NCI-H226 (cell line): Measurements from ENCODE around the gene ACAP3.
"Not testable (repeated sequence)": the region's sequence is repeated elsewhere in the genome, so short reads cannot be mapped to it uniquely, and the experiment has no call there.

Source experiments
- DNase-seq: peaks from one replicate; pipeline ENCODE4 v3.0.0-alpha.2; 2015

ACAP3 gene

DNA sequence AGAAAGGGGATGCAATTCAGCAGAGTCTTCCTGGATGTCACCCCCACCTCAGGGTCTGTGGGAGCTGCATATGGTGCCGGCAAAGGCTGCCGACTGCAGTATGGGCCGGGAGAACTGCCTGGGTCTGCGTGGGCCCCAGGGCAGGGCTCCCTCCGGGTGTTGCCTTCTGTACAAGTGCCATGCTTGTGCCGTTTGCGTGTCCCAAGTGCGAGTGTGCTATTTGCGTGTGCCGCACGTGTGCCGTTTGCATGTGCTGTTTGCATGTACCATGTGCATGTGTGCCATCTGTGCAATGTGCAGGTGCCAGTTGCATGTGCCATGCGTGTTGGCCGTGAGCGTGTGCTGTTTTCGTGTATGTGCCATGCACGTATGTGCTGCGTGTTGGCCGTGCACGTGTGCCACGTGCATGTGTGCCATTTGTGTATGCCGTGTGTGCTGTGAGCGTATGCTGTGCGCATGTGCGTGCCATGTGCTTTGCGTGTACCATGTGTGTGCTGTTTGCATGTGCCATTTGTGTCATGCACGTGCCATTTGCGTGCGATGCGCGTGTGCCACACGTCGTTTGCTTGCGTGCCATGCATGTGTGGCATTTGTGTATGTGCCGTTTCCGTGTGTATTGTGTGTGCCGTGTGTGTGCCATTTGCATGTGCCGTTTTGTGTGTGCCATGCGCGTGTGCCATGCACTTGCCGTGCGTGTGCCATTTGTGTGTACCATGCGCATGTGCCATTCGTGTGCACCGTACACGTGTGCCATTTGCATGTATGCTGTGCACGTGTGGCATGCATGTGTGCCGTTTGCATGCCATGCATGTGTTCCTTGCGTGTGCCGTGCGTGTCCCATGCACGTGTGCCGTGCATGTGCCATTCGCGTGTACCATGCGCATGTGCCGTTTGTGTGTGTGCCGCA lies 21.8 kb upstream of the ACAP3 start:
- DNase-seq = no peak

DNA sequence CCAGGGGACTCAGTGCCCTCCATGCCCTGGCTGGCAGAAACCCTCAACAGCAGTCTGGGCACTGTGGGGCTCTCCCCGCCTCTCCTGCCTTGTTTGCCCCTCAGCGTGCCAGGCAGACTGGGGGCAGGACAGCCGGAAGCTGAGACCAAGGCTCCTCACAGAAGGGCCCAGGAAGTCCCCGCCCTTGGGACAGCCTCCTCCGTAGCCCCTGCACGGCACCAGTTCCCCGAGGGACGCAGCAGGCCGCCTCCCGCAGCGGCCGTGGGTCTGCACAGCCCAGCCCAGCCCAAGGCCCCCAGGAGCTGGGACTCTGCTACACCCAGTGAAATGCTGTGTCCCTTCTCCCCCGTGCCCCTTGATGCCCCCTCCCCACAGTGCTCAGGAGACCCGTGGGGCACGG lies 20.5 kb upstream of the ACAP3 start:
- no peak for DNase-seq

DNA sequence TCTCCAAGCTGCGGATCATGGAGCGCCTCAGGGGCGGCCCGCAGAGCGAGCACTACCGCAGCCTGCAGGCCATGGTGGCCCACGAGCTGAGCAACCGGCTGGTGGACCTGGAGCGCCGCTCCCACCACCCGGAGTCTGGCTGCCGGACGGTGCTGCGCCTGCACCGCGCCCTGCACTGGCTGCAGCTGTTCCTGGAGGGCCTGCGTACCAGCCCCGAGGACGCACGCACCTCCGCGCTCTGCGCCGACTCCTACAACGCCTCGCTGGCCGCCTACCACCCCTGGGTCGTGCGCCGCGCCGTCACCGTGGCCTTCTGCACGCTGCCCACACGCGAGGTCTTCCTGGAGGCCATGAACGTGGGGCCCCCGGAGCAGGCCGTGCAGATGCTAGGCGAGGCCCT lies 19.6 kb upstream of the ACAP3 start:
- DNase-seq = no peak

DNA sequence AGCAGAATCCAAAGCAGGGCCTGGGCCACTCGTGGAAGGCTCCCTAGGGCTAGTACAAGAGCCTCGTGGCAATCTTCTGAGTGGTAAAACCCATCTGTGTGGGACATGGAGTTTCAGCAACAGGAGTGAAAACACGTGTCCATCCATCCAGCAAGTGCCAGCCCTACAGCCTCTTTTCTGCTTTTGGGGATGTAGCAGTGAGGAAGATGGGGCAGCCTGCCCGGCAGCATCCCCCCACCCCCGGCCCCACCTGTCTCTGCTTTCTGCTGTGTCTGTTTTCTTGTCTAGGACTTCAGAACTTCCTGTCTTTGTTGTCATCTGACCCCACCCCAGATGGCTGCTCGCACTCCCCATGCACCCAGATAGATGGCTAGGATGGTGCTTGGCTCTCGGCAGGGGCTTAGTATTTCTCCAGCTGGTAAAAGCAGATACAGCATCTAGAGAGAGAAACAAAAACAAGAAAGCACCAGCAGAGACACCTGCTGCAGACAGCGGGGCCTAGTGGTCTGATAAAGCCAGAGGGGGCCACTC lies 18.4 kb upstream of the ACAP3 start:
- DNase-seq = no peak

DNA sequence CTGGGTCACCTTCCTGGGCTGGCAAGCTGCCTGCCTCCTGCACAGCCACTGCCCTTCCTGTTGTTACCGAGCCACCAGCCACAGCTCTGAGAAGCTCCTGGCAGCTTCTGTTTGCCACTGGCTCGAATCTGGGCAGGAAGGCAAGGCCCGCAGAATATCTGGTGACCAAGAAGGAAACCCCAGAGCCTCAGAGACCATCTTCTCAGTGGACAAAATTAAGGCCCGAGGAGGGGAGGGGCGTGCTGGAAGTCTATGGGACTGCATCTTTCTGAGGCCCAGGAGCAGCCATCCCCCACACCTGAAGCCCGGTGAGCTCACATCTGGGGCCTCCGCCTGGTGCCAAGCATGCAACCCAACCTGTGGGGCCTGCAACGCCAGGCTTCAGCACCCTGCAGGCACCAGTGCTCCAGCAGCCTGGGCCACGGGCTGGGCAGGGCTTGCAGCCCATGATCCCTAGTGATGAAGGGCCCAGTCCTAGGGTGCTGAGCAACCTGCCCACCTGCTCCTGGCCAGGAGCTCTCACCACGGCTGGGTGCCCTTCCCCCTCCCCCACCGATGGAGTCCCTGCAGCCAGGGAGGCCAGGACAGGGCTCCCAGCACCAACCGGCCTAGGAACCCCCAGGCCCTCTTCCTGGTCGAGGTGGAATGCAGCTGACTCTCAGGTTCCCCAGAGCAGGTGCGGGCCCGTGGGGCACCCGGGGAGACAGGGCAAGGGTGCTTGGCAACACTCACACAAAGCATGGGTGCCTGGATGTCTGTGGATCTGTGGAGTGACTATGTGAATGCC lies 17.8 kb upstream of the ACAP3 start:
- no peak for DNase-seq

DNA sequence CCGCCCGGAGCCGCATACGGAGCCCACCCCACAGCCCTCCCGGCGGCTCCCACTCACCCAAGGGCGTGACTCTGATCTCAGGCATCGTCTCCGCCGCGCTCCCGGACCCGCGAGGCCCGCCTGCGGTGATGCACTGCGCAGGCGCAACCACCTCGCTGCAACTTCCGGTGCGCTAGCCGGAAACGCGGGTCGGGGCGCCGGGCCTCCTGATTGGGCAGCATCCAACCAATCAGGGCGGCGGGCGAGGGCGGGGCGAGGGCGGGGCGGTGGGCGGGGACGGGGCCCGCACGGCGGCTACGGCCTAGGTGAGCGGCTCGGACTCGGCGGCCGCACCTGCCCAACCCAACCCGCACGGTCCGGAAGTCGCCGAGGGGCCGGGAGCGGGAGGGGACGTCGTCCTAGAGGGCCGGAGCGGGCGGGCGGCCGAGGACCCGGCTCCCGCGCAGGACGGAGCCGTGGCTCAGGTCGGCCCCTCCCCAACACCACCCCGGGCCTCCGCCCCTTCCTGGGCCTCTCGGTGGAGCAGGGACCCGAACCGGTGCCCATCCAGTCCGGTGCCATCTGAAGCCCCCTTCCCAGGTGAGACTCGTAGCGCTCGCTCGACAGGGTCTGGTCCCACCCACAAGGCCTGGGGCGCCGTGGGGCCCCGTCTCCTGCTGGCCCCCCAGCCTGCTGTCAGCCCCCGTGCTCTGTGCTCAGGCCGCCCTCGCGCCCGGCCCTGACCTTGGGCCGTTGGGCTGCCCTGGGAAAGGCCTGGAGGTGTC lies 17.0 kb upstream of the ACAP3 start, which contains the start of the genes CPTP and INTS11:
TSS of gene CPTP (plus strand) at position 279 of the 764 bp plus-strand sequence. CDS start 2,109 bp downstream, outside the sequence.
TSS of gene INTS11 (minus strand) at position 137 of the 764 bp plus-strand sequence. CDS start at position 85, 52 bp downstream.
- DNase-seq = peak; percentile 83

DNA sequence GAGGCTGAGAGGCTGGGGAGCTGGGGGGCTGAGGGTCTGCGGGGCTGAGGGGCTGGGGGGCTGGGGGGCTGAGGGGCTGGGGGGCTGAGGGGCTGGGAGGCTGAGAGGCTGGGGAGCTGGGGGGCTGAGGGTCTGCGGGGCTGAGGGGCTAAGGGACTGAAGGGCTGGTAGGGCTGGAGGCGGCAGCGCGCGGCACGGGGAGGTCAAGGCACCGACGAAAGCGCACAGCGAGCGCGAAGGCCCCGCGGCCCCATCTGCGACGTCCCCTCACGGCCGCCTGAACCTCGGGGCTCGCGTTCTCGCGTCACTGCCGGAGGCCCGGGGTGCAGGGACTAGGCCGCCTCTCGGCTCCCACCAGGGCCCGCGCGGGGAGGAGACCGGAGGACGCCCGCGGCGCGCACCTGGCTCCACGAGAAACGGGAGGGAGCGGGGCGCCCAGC lies 16.4 kb upstream of the ACAP3 start:
- DNase-seq = no peak

DNA sequence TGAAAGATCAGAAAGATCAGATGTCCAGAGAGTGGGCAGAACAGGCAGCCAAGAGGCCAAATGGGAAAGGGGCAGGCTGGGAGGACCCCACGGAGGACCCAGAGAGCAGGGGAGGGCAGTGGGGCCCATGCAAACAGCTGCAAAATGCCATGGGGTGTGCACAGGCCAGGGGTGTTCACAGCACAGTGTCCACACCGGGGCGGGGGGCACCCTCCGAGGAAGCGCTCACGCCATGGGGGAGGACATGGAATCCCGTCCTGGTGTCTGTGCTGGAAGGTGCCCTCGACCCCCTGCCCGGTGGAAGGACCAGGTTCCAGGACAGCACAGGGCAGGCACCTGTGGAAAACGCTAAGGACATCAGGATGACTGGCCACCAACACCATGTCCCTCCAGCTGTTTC lies 15.2 kb upstream of the ACAP3 start:
- no peak for DNase-seq

DNA sequence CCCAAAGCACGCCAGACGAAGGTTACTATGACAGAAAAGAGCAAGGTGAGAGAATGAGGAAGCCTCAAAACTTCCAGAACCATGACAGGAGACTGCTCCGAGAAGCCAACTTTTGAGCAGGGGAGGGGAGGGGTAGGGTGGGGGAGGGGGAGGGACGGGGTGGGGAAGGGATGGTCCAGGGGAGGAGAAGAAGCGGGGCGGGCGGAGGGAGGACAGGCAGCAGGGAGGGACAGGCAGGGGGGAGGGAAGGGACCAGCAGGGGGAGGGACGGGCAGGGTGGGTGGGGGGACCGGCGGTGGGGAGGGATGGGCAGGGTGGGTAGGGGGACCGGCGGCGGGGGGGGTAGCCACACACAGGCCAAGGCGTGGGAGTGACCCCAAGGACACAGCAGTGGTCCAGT lies 14.7 kb upstream of the ACAP3 start:
- no peak for DNase-seq

DNA sequence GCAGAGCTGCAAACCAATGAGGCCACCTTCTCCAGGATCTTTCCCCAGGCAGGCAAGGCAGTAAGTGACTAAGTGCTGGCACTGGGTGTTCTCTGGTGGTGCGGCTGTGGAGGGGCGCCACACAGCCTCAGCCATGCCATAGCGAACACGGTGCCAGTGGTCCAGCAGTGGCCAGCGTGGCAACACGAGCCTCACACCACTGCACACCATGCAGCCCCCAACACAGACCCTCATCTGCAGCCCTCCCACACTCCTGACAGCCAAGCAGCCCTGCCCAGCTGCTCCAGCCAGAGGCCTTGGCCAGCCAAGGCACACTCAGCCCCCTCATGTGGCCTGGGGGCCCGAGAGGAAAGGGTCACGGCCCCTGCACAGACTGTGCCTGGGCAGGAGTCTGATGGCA lies 13.7 kb upstream of the ACAP3 start:
- no peak for DNase-seq

DNA sequence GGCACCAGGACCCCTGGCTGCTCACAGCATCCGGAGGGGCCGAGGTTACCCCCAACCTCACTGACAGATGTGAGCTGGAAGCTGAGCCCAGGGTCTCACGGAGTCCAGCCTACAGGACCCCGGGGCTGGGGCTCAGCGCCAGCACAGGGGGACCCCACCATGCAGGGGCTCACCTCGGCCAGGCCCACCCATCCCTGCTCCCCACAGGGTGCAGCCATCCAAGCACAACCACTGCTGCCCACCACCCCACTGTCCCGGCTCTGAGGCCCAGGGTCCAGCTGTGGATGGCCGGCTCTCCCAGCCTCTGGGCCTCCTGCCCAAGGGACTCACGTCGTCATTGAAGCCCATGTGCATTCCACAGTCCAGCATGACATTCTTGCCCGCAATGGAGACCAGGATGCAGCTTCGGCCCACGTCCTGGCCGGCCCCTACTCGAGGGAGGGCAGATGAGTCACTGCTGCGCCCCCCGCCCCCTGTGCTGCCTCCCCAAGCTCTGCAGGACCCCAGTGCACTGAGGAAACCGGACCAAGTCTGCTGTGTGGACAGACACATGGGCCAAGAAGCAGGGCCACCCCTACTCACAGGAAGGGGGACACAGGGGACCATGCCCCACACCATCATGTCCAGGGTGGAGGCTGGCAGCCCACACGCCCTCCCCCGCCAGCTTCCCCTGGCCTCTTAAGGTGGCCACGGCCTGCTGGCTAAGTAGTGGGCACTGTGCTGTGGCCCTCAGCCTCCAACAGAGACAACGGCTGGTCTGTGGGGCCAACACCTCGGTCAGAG lies 13.1 kb upstream of the ACAP3 start:
- no peak for DNase-seq

DNA sequence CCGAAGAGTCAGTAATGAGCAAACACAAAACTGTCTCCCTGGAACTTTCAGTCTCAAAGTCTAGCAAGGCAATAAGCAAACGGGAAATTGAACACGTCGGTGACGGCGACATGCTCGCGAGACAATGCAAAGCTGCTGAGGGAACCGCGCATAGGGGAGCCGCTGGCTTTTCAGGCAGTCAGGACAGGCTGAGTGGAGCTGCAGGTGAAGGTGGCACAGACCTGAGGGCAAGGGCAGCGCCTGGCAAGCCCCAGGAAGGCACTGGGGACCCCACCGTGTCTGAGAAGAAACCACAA lies 11.9 kb upstream of the ACAP3 start:
- no peak for DNase-seq

DNA sequence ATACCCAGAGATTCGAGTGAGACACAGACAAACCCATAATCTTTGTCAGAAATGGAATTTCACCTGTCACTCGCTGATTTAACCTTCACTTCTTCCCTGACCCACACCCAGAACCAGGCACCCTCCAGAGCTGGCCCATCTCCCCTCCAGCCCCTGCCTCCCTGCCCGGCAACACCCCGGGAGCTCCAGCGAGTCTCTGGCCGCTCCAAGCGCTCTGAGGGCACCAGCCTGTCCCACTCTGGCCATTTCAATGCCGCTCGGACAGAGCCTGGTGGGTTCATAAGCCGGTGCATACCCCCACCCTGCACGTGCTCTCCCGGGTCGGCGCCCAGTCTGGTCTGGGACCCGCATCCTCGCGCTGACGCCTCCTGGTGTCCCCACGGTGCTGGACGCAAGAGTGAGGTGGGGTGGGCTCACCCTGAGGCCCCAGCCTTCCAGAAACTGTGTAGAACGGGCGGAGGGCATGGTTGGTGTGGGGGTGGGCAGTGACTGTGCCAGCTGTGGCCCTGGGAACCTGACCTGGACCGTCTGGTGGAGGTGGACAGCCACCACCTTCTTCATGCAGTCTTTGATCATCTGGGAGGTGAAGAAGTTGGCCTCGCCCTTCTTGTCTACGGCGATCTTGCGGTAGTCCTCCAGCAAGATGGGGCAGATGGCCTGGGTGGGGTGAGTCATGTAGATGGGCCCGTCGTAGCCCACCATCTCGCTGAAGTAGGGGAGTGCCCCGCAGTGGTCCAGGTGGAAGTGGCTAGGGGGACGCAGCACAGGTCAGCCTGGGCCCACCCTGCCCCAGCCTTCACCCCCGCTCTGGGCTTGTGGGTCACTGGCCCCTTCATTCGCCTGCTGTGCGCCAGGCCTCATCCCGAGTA lies 11.3 kb upstream of the ACAP3 start:
- DNase-seq = no peak

DNA sequence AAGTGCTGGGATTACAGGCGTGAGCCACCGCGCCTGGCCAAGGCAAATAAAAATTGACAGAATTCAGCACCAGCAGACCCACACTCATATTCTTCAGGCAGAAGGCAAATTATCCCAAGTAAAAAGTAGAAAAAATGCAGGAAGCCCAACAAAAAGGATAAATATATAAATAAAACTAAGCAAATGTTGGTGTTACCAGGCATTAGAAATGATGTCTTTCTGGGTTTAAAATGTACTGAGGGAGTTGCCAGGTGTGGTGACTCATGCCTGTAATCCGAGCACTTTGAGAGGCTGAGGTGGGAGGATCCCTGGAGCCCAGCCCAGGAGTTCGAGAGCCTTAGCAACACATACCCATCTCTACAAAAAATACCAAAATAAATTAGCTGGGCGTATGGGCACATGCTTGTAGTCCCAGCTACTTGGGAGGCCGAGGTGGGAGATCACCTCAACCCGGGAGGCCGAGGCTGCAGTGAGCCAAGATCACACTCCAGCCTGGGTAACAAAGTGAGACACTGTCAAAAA lies 10.5 kb upstream of the ACAP3 start:
- DNase-seq = peak; percentile 95

DNA sequence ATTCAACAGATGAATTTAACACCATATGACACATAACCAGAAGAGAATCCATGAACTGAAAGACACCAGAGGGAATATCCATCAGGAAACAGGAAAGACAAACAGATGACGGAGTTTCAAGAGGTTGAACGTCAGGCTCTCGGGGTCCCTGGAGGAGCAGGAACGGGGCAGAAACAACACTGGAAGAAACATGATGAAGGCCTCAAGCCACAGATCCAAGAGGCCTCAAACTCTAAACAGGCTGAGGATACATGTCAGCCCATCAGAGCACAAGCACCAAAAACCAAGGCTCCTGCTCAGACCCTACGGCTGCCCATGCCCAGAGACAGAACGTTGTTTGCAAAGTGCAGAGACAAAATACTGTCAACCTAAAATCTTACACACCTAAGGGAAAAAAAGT lies 9.7 kb upstream of the ACAP3 start:
- no peak for DNase-seq

DNA sequence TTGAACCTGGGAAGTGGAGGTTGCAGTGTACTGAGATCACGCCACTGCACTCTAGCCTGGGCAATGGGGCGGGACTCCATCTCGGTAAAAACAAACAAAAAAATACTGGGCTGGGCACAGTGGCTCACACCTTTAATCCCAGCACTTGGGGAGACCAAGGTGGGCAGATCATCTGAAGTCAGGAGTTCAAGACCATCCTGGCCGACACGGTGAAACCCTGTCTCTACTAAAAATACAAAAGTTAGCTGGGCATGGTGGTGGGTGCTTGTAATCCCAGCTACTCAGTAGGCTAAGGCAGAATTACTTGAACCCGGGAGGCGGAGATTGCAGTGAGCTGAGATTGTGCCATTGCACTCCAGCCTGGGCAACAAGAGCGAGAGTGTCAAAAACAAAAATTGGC lies 8.5 kb upstream of the ACAP3 start:
- not testable (repeated sequence) for DNase-seq

DNA sequence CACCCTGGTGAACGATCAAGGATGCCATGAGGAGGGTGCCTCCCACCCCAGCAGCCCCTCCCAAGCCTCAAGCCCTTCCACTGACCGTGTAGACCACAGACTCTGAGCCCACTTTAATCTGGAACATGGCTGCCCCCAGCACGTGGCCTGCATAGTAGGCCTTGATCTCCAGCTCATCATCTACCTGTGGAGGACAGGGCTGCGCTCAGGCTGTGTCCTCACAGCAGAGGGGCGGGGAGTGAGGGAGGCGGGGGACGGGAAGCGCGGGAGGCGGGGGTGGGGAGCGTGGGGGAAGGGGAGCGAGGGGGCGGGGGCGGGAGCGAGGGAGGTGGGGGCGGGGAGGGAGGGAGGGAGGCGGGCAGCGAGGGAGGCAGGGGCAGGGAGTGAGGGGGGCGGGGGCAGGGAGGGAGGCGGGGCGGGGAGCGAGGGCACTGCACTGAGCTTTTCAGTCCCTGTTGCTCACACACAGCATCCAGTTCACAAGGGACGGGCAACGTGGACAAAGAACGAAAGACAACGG lies 7.8 kb upstream of the ACAP3 start:
- no peak for DNase-seq

DNA sequence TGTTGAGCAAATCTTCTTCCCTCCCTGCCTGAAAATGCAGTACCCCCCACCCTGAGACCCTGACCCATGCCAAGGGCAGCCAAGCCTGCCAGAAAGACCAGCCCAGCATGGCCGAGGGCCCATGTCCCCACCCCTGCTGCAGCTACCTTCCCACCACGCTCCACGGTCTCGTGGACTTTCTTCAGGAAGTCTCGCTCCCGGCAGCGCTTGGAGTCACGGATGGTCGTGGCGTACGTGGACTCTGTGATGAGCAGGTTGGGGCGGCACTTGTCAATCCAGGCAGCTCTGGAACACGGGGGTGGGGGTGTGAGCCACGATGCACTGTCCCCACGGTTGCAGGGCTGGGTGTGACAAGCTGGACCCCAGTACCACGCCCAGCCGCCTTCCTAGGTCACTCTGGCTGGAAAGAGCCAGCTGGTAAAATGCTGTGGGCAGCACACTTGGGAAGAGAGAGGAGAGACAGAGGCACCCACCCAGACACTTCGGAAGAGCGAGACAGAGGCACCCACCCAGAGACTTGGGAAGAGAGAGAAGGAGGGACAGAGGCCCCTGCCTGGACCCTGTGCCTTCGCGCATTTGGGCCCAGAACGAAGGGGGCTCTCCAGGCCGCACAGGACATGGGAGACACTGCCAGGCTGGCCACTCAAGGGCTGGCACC lies 7.1 kb upstream of the ACAP3 start:
- no peak for DNase-seq

DNA sequence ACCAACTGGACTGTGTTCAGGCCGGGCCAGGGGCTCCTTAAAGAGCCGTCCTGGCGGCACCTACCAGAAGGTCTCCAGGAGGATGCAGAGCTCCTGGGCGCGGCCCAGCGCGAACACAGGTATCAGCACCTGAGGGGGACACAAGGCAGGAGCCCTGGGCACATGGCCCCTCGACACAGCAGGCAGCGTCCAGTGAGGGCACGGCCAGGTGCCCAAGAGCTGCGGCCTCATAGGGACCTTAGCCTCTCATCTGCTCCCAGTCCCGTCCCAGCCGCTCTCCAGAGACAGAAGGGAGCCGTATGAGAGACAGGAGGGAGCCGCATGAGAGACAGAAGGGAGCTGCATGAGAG lies 6.5 kb upstream of the ACAP3 start:
- no peak for DNase-seq
